B cell (primary cell): Measurements from ENCODE around the gene CMIP.

Experiments
- EZH2 ChIP-seq: IDR thresholded peaks from 2 replicates; pipeline ENCODE4 v1.6.1; 2012; ENCODE audit warnings: borderline replicate concordance, low read depth, mild to moderate bottlenecking, moderate library complexity, low read length; ENCODE audit not compliant: insufficient read depth, poor library complexity, severe bottlenecking
- TF ChIP-seq, protein P1 (sequence below): fragments of 200-600 bp; IDR thresholded peaks from one replicate; pipeline ENCODE4 v1.8.0; 2022; ENCODE audit warnings: antibody characterized with exemption, mild to moderate bottlenecking

DNA sequence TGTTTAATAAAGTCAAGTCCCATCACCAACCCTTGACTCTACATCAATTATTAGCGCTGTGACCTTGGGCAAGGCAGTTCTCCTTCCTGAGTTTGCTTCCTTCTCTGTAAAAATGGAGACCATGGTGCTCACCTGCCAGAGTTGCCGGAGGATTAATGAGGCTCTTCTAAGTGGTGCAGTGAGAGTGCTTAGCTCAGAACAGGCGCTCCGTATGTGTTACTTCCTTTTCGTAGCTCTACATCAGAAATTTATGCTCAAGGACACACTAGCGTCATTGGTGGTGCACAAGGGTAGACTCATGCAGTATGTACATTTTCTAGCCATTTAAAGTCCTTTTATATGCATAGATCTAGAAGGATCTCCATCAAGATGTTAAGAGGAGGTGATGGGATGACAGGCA is 17.4 kb upstream of the CMIP start:
- TF ChIP-seq, protein P1, sequence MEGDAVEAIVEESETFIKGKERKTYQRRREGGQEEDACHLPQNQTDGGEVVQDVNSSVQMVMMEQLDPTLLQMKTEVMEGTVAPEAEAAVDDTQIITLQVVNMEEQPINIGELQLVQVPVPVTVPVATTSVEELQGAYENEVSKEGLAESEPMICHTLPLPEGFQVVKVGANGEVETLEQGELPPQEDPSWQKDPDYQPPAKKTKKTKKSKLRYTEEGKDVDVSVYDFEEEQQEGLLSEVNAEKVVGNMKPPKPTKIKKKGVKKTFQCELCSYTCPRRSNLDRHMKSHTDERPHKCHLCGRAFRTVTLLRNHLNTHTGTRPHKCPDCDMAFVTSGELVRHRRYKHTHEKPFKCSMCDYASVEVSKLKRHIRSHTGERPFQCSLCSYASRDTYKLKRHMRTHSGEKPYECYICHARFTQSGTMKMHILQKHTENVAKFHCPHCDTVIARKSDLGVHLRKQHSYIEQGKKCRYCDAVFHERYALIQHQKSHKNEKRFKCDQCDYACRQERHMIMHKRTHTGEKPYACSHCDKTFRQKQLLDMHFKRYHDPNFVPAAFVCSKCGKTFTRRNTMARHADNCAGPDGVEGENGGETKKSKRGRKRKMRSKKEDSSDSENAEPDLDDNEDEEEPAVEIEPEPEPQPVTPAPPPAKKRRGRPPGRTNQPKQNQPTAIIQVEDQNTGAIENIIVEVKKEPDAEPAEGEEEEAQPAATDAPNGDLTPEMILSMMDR = no peak
- no peak for TF ChIP-seq EZH2
